HFFc6 (cell line): ENCODE measurements around the gene NCAPG2. TPM values are rescaled to one million over a fixed set of nuclear protein-coding genes. Genes with fewer than 3 reads are reported as not detected.
A peak's percentile ranks its signal among the peaks of the same experiment; 100 is the strongest.

Source experiments
- DNase-seq: peaks from one replicate; pipeline ENCODE4 v3.0.0-alpha.2; 2018
- H3K27ac Mint-ChIP-seq: 2 replicates; pipeline ENCODE4 v1.8.0; 2020; ENCODE audit warnings: mild to moderate bottlenecking, mixed read lengths
- H3K27me3 Mint-ChIP-seq: 2 replicates; pipeline ENCODE4 v1.8.0; 2021; ENCODE audit warnings: mild to moderate bottlenecking, moderate library complexity, mixed read lengths; ENCODE audit not compliant: insufficient read depth
- H3K36me3 Mint-ChIP-seq: 2 replicates; pipeline ENCODE4 v1.8.0; 2021; ENCODE audit warnings: low read depth, mixed read lengths
- H3K4me1 Mint-ChIP-seq: 2 replicates; pipeline ENCODE4 v1.8.0; 2020; ENCODE audit warnings: low read depth, mixed read lengths
- H3K4me3 Mint-ChIP-seq: 2 replicates; pipeline ENCODE4 v1.8.0; 2020; ENCODE audit warnings: mild to moderate bottlenecking, moderate library complexity, mixed read lengths
- H3K9me3 Mint-ChIP-seq: 2 replicates; pipeline ENCODE4 v1.8.0; 2020; ENCODE audit warnings: mild to moderate bottlenecking, mixed read lengths
- CTCF ChIP-seq: fragments of 200-600 bp; sonication (generic); IDR thresholded peaks from 2 replicates; pipeline ENCODE4 v1.5.0; 2021; ENCODE audit warnings: antibody characterized with exemption, mild to moderate bottlenecking
- total RNA-seq, 6 experiments: library from RNA; stranded (reverse); fragmentation: NEBNext Ultra II Directional; extraction: Animal tissue kit (Norgen Biotek cat#: 25700); gene quantifications; 2 replicates in 1 of 6; 3 replicates in 5 of 6; pipeline ENCODE4 v1.2.3, GENCODE V29; 2021

NCAPG2 gene
- total RNA-seq, 6 experiments from 2014 or later: 27.1 to 60.3 (median 54.8) TPM

DNA sequence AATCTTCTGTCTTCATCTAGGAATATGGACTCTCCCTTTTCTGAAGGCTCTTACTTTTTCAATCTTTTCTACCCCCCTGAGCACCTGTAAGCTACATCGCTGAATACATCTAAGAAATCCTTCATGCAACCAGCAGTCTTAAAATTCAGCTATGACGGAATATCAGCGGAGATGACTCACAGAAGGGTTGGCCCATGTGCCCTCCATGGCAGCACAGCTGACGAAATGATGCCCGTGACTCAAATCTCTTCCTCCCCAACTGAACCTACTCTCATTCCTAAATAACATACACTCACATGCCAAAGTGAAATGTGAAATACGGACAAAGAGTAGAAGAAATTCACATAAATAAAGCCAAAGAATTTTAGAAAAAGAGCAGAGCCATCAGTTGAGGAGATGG lies 30.3 kb upstream of the NCAPG2 start:
- no peak for TF ChIP-seq CTCF
- no peak overlapping the region for H3K4me3 Mint-ChIP-seq
- H3K27ac Mint-ChIP-seq: no peak overlapping the region
- peaks cover 10% of the 10 kb centered on the region for H3K4me1 Mint-ChIP-seq
- H3K36me3 Mint-ChIP-seq: peaks cover 43% of the 10 kb centered on the region
- H3K9me3 Mint-ChIP-seq: no peaks in the 10 kb centered on the region
- DNase-seq: no peak
- H3K27me3 Mint-ChIP-seq: peaks cover 2% of the 10 kb centered on the region

- peak; percentile 46; the same call in 1 of the 2 replicates for TF ChIP-seq CTCF
- peaks cover 2% of the 10 kb centered on the region for H3K27me3 Mint-ChIP-seq
- no peak overlapping the region for H3K27ac Mint-ChIP-seq
- peaks cover 46% of the 10 kb centered on the region for H3K36me3 Mint-ChIP-seq
- no peak for DNase-seq
- no peak overlapping the region for H3K4me3 Mint-ChIP-seq
- H3K9me3 Mint-ChIP-seq: no peaks in the 10 kb centered on the region
- peaks cover 6% of the 10 kb centered on the region; the same call in 1 of the 2 replicates for H3K4me1 Mint-ChIP-seq
Measured at GRCh38 chr7:158733775-158734494, 29.3 kb upstream of the NCAPG2 start.

DNA sequence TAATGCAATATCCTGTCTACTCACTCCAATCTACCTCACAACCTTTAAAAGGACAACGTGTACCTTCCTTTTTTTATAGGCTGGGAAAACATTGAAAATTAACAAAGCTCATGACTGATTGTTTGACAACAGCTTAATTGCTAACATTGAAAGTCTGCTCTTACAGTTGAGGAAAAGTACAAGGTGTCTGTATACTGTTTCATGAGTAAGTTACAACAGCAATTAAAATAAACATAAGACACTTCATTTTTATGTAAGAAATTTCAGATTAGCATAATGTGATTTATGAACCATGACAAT lies 28.6 kb upstream of the NCAPG2 start:
- peaks cover 6% of the 10 kb centered on the region; the same call in 1 of the 2 replicates for H3K4me1 Mint-ChIP-seq
- peaks cover 2% of the 10 kb centered on the region for H3K27me3 Mint-ChIP-seq
- no peak for DNase-seq
- no peaks in the 10 kb centered on the region for H3K9me3 Mint-ChIP-seq
- peaks cover 46% of the 10 kb centered on the region for H3K36me3 Mint-ChIP-seq
- no peak overlapping the region for H3K27ac Mint-ChIP-seq
- TF ChIP-seq CTCF: no peak
- no peak overlapping the region for H3K4me3 Mint-ChIP-seq

- H3K27ac Mint-ChIP-seq: no peak overlapping the region
- H3K27me3 Mint-ChIP-seq: peaks cover 2% of the 10 kb centered on the region
- TF ChIP-seq CTCF: no peak
- H3K9me3 Mint-ChIP-seq: no peaks in the 10 kb centered on the region
- peaks cover 46% of the 10 kb centered on the region for H3K36me3 Mint-ChIP-seq
- H3K4me1 Mint-ChIP-seq: peaks cover 6% of the 10 kb centered on the region; the same call in 1 of the 2 replicates
- DNase-seq: no peak
- no peak overlapping the region for H3K4me3 Mint-ChIP-seq
Measured at GRCh38 chr7:158732494-158733219, 28.1 kb upstream of the NCAPG2 start.

DNA sequence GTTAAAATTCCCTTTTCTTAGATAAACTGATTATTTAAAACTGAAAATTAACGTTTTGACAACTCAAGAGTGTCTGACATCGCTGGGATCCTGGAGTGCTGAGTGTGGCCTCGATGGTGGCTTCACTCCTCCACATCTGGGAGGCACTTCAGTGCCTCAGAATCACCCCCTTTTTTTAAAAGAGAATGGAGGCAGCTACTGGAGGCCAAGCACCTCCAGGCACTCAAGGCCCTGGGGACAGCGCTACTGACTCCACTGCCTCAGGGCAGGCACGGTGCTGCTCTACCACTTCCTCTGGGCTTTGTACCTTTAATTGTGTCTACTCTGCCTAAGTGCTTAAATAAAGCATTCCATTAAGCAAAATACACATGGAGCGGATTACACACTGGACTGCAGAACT lies 27.2 kb upstream of the NCAPG2 start:
- no peak overlapping the region for H3K27ac Mint-ChIP-seq

More for the DNA sequence above, 27.2 kb upstream of the NCAPG2 start:
- no peaks in the 10 kb centered on the region for H3K9me3 Mint-ChIP-seq
- no peak overlapping the region for H3K4me3 Mint-ChIP-seq
- DNase-seq: no peak
- H3K4me1 Mint-ChIP-seq: peaks cover 6% of the 10 kb centered on the region; the same call in 1 of the 2 replicates
- peaks cover 2% of the 10 kb centered on the region for H3K27me3 Mint-ChIP-seq
- peaks cover 40% of the 10 kb centered on the region for H3K36me3 Mint-ChIP-seq
- no peak for TF ChIP-seq CTCF
